HG02678 (cell line): ENCODE results near the gene PCDH9.

Experiments
- ATAC-seq: cut with Tn5 transposase; IDR thresholded peaks from one replicate; pipeline ENCODE4 v1.9.1; 2021; ENCODE audit warnings: mild to moderate bottlenecking, moderate library complexity; ENCODE audit not compliant: unreplicated experiment

PCDH9 gene

DNA sequence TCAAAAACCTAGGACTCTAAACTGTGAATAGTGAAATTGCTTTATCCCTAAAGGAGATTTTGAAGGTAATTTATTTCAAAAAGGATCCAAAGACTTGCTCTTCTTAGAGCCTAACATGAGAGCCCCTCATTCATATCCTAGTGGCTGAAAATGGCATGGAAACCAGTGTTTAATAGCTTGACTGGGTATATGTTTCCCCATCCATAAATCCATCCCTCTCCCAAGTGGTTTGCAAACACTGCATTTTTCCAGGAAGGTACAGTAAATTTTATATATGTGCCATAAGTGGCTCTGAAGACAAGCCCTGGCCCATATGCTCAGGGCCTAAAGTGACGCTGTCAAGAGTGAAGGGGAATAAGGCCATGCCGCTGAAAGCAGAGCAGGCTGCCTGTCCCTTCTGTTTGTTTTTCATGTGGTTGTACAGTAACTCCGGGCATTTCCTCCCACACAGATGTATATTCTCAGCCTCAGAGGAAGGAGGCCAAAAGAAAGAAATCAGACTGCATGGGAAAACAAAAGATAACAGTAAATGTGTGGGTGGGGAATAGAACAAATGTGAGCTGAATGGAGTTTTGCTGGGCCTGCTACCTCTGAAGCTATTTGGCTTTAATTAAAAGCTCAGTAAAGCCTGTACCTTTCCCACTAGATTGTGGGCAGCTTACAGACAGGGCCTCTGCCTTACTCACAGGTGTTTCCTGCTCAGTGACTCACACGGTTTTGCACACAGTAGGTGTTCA is 181.9 kb downstream of the PCDH9 start:
- ATAC-seq, result peak; percentile 95

DNA sequence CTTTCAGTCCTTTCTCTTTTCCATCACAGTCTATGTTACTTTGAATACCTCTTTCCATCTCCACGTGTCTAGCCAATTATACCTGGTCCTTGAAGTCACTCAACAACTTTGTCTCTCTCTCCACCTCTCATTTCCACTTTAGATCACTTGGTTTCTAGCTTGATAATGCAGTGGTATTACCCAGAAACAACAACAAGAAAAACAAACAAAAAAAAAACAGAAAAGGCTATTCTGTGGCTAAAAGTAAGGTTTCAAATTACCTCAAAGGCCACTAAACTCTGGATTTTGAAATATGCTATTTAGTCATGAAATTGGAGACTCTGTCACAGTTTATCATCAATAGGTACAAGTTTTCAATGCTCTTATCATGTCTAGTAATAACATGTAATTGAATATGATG is 184.8 kb downstream of the PCDH9 start:
- ATAC-seq, result no peak

DNA sequence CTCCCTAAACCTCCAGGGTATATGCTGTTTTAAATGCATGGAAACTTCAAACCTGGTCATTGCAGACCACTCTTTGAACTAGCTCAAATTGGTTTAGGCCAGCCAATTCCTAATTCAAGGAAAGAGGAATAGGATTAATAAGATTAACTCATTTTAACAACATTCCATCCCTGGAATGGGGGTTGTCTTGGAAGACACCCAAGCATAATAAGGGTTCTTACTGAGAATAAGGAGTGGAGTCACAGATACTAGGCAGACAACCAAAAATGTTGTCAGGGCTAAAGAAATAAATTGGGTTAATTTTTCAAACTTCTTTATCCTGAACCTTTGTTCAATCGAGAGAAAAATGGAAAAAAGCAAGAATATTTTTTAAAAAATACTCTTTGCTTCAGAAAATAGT is 186.2 kb downstream of the PCDH9 start:
- ATAC-seq, result no peak

DNA sequence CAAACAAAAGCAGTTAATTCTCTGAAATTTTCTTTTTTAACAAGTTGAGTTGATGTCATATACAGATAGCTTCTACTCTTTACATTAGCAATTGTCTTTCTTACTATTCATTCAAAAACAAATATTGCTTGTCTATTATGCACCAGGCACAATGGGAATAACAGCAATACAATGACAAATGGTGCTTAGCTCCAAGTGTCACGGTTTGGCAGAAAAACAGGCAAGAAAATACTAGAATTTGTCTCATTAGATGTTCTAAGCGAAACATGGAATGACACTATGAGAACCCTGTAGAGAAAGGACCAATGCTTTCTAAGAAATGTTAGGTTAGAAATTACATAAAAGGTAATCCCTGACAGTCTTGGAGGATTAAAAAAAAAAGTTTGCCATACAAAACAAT is 187.6 kb downstream of the PCDH9 start:
- no peak for ATAC-seq

DNA sequence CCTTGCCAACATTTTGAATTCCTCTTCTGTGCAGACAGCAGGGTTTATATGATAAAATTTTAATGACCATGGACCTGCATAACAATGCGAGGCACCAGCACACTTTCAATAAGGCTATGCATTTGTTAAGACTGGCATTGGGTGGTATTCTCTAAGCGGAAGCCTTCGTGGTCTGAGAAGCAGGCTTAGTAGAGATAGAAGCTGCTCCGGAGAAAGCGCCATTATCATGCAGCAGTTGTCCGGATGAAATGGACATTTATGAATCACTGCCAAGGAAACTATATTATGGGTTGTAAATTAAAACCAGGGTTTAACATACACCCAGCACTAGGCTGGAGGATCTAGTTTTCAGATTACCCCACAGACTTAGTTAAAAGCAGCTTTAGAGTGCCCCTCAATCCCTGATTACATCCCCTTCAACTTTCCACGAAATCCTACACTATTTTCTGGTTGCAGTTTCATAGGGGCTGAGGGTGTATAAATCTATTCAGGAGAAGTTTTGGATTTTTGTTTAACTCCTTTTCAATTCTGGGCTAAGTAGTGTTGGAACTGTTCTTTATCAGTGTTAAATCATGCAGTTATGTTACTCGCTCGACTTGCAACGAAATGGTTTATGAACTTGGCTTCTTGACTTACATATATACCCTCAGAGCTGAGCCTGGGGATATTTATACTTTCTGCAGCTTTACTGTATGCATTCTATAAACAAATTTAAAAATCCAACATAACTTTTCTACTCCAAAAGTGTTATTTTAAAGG is 193.3 kb downstream of the PCDH9 start:
- ATAC-seq, result no peak

DNA sequence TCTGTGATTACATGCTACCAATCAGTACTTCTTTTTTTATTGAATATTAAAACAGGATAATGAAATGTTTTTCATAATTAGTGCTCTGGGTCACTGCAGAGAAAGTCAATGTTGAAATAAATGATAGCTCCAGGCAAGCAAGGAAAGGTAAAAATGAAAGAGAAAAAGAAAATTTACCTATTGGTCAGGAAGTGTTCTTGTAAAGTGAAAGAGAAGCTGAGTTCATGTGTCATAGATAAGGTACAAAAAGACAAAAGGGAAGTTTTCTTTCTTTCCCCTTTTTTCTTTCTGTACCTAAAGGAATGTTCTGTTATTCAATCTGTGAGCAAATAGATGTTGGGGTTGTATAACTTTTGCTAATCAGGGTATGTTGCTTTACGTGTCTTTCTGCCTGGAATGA is 197.0 kb downstream of the PCDH9 start:
- ATAC-seq, result no peak

DNA sequence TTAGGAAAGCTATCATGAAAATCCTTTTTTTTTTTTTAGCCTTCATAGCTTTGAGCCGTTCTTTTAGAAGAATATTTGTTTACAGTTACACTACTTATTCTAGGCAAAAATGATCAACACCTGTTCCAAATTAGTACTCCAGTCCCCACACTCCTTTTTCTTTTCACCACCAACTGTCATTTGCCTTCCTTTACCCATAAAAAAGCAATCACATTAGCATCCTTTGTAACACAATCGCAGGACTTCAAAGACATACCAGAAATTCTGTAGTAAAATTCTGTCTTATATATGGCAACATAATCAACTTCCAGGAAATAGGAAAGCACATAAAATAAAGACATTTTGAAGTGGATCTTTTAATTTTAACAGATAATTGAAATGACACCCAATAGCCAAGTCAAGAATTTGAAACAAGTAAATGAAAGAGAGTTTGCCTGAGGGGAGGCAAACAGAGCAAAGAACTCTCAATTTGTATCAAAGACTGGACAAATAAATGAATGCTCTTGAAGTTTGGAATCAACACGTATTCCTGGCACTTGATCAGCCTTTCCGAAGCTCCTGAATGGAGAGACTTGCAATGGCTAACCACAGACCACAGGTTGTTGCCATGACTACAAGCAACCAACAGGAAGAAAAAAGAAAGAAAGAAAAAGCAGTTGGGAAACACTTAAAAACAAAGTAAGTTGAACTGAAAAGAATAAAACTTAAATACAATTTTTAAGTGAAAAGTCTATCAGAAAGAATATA is 206.8 kb downstream of the PCDH9 start:
- no peak for ATAC-seq

DNA sequence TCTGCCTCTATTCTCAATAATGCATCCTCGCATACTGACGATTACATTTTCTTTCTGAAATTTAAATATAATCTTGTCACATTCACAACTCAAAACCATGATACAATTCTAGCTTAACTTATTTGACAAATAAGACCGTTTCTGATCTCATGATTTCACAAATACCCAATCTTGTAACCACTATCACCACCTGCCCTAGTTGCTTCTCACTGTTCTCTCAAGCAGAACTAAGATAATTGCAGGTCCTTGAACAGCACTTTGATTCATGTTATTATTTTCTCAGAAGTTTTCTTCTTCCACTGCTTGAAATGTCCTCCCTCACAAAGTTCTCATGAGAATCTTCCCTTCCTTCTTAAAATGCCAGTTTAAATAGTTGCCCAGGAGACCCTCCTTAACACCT is 211.4 kb downstream of the PCDH9 start:
- ATAC-seq, result no peak

DNA sequence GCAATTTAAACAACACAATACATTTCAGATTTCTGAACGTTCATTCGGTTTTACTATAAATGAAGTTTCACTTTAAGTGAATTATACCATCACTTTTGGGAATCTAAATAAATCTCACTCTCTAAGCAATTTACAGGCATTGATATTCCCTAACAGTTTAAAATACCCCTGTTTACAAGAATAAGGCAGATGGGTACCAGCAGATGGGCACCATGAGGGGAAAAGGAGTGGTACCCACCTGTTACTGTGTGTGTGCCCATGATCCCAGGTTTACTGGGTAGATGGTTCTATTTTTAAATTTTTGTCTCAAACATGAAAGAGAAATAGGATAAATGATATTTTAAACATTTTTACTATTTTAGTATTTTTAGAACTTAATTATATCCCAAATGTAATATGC is 212.9 kb downstream of the PCDH9 start:
- no peak for ATAC-seq

DNA sequence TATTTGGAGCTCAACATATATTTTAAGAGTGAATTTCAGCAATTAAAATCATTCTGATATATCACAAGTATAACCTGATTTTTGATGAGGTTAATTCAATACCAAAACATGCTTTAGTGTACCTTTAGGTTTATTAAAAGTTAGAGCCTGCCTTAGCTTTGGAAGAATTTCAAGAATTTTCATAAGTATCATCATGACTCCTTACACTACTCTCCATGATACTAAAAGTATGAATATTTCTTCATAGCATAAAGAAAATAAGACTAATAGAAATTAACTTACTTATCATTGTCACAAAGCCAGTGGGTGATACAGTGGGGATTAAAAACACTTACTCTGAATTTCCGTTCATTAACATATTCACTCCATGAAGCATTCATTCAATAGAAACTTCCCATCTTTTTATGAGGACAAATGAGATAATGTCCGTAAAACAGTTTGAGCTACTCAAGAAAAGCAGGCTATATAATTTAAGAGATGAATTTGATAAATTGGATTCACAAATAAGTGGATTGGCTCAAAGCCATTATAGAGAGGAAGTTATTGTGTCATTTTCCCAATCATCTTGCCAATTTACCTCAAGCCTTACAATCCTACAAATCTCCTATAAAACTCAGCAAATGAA is 214.0 kb downstream of the PCDH9 start:
- ATAC-seq, result no peak

DNA sequence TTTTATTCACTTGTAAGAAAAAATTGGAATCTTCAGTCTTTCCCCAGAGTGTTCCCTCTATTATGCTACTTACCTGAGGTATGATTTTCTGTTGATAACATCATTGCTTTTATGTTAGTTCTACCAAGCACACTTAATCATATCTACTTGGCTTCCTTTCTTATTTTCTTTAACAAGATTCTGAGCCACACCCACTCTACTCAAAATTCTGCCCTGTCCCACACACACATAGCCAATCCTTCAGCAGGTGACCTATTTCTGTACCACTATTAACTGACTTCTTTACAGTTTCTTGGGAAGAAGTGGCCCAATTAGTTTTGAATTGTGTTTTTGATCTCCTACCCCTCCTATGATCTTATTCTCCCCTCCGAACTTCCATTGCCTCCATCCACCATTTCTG is 215.7 kb downstream of the PCDH9 start:
- no peak for ATAC-seq

DNA sequence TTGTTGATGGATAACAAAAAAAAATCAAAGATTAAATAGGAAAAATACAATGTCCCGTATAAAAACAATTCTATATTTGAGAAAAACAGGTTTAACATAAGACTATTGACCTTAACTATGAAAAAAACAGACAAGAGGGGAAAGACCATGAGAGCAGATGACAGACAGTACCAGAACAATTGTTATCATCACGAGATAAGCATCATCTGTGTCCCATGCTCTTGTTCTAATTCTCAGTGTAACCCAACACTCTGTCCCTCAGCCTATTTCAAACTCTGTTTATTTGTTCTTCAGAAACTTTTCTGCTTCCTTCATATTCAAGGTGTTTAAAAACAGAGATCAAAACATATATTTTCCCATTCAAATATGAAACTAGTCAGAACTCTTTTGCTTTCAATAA is 216.4 kb downstream of the PCDH9 start:
- ATAC-seq, result no peak

DNA sequence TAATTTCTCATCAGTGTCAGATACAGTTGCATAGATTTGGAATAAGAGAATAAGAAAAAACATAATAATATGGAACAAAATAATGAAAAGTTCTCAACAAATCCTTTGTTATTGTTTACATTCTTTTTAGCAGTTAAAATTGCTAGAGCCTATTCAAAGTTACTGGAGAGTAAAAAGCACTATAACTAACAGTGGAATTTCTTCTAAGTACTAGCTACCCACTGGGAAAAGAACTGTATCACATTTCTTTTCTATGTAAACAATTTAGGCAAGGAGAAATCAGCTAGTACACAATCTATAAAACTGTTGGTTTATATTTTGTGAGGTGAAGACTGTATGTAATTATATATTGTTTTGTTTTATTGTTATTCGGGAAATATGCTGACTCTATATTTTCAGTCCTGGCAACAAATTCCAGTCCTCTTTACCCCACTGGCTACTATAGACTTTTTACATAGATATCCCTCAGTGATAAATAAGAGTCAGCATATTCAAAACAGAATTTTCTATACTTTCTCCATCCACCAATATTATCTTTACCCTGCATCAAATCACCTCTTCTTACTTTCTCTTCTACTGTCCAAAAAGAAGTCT is 222.0 kb downstream of the PCDH9 start:
- ATAC-seq, result no peak

DNA sequence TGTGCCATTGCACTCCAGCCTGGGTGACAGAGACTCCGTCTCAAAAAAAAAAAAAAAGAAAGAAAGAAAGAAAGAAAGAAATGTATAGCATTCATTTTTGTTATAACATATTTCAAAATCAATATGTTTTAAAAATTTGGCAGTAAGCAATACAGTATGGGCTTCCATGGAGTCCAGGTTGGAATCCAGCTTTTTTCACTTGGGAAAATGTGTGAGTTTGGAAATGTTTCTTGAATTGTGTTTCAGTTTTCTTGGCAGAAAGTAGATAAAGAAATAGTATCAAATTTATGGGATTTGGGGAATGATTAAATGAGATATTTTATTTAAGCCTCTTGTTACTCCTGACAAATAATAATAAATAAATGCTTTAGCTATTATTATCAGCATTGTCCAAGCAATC is 225.6 kb downstream of the PCDH9 start:
- ATAC-seq, result no peak

DNA sequence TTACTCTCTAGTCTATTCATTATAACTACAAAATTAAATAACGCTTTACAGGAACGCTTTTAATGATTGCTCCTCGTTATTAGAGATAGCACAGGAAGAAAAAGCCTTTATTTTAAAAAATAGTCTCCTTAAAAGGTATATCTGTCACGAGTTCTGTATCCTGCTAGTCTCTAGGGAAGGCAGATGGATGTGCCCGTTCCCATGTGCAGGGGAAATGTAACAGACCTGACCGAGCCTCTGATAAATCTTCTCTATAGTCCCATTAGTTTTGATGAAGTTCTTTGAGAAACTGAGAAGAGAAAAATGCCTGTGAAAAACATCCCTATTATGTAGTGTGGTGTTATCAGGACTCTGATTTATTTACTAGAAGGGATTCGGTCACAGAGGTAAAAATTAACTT is 226.4 kb downstream of the PCDH9 start:
- no peak for ATAC-seq

DNA sequence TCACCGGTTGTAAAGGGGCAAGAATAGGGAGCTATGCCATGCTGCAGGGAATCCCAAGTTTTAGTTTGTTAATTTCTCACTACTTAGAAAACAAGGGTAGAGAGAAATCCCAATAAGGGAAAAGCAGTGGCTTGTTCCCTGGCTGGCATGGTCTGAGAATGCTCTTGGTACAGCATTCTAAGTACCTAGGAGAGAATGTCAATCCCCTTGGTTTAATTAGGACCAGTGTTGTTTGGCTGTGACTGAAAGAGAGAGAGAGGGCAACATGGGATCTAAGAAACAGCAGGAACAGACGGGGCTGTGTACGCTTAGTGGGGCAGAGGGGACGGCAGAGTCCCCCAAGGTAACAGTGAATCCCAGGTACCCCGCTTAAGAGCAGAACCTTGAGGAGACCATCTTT is 228.8 kb downstream of the PCDH9 start:
- ATAC-seq, result no peak

DNA sequence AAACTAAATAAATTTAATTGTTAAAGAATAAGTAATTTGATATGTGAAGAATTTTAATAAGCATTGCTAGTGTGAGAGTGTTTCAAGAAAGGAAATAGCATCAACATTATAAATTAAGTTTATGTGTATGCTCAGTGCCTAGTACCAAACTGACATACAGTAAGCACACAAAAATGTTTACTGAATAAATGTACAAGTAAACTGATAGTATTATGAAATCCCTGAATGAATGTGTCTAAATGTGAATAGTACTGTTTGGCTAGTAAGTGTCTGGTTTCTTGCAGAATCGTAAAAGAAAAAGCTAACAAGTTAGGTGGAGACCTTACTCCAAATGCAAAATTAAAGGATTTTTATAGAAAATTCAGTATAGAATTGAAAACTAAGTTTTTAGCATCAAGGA is 233.6 kb downstream of the PCDH9 start:
- ATAC-seq, result no peak

DNA sequence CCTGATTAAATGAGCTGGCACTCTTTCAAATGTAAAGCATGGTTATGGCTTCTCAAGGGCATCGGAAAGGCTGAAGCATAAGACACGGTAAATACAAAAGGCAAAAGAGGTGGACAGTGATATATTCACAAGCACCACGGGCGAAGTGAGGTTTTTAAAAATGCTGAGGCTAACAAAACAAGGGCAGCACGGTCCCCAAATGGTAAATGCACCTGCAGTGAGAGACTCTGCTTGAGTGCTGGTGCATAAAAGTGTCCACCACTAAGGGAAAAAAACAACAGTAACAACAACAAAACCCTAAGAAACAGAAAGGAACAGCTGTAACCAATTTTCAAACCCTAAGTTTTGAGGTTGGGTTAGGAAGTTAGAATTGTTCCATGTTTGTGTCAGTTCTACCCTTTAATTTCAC is 234.9 kb downstream of the PCDH9 start:
- ATAC-seq, result peak; percentile 81

DNA sequence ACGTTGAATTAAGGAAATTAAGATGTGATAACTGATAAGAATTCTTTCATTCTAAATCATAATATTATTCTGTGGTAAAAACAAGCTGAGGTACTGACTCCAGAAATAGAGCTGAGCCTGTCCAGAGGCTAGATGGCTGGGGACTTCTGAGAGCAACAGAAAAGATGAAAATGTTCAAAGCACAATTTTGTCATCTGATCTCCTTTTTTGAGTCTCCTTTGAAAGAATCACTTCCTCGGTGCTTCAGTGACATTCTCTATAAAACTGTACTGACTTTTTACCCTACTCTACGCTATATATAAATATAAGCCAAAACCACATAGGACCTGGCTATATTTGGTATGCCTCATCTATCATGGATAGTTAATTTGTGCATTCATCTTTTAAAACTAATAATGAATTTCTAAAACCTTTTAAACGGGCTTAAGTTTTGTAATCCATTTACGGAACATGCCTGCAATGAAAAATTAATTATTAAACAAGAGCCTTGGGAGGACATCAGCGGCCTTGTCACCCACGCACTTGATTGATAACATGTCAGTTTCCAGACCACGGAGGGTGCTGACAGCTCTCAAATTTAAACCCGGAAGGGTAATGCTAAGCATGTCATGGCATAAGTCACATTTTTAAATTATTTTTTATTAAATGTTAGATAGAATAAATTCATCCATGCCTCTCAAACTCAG is 235.5 kb downstream of the PCDH9 start:
- ATAC-seq, result peak; percentile 43

DNA sequence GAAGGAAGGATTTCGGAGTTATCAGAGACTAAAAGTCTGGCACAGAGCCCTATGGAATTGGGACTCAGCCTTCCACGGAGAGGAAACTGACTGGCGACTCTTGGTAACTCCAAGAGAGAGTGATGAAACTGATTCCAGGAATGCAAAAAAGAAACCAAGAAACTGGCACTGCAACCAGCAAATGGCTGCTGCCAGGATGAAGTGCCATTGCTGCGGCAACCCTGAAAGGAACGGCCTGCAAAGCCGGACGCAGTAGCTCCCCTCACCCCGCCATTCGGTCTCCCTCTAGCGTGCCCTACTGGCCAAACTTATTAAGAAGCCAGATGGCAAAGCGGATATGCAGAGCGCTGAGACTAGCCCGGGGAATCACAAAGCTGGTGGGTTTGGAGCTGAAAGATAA is 236.0 kb downstream of the PCDH9 start:
- ATAC-seq, result peak; percentile 60
